Gastrocnemius medialis (tissue), 4 donors: ENCODE measurements around the gene SULT2B1. TPM values are rescaled to one million over a fixed set of nuclear protein-coding genes. Genes with fewer than 3 reads are reported as not detected.

Experiments used
- ATAC-seq, 2 donors: fragments of 150-250 bp; one replicate each; pipeline ENCODE4 v1.9.1; 2016
- DNase-seq, 2 donors: peaks; one replicate each; pipeline ENCODE4 v3.0.0-alpha.2; 2019
- H3K27ac ChIP-seq, 4 donors: fragments of 200-600 bp; sonication (generic); 1 replicate in 1 of 4; 2 replicates in 3 of 4; pipeline ENCODE4 v1.5.1; 2016 to 2018; ENCODE audit warnings: mild to moderate bottlenecking in 2 of 4, moderate library complexity in 1 of 4
- H3K27me3 ChIP-seq, 3 donors: fragments of 200-600 bp; sonication (generic) in 2 of 3; 1 replicate in 1 of 3; 2 replicates in 2 of 3; pipeline versions ENCODE4 v1.5.1 to v1.6.0; 2016 to 2019; ENCODE audit warnings: mild to moderate bottlenecking in 1 of 3, moderate library complexity in 1 of 3
- H3K36me3 ChIP-seq, 2 donors: fragments of 200-600 bp; sonication (generic) in 1 of 2; one replicate each; pipeline ENCODE4 v1.5.1; 2017 to 2018
- H3K4me1 ChIP-seq, 2 donors: fragments of 200-600 bp; sonication (generic) in 1 of 2; one replicate each; pipeline ENCODE4 v1.5.1; 2016 to 2017; ENCODE audit warnings: mild to moderate bottlenecking in 2 of 2
- H3K4me3 ChIP-seq, 4 donors: fragments of 200-600 bp; sonication (generic) in 3 of 4; 1 replicate in 1 of 4; 2 replicates in 3 of 4; pipeline ENCODE4 v1.5.1; 2016 to 2019; ENCODE audit warnings: mild to moderate bottlenecking in 2 of 4
- H3K9me3 ChIP-seq, 3 donors: fragments of 200-600 bp; sonication (generic) in 2 of 3; 1 replicate in 1 of 3; 2 replicates in 2 of 3; pipeline ENCODE4 v1.5.1; 2016 to 2019
- CTCF ChIP-seq, 5 experiments: fragments of 450-650 bp in 3 of 5; fragments of 200-600 bp in 2 of 5; sonication (generic) in 2 of 5; IDR thresholded peaks in 4 of 5; conservative IDR thresholded peaks in 1 of 5; 1 replicate in 4 of 5; 2 replicates in 1 of 5; pipeline ENCODE4 v1.5.1; 2016 to 2019; ENCODE audit warnings: antibody characterized with exemption in 5 of 5, mild to moderate bottlenecking in 3 of 5, moderate library complexity in 3 of 5
- POLR2A ChIP-seq, 2 donors: fragments of 450-650 bp; IDR thresholded peaks; one replicate each; pipeline ENCODE4 v1.6.1; 2017; ENCODE audit warnings: antibody characterized with exemption in 2 of 2, mild to moderate bottlenecking in 2 of 2, moderate library complexity in 2 of 2
- in situ Hi-C, 4 donors: fragments of 200-750 bp; cut with MboI; loops; one replicate each; pipeline versions ENCODE4 v1.15.0 to v1.8.0; 2017; ENCODE audit warnings: low sequenced_read_pairs in 4 of 4
- intact Hi-C: fragments of 100-400 bp; cut with DNase I; formaldehyde crosslinking; loops from one replicate; pipeline ENCODE4 v1.15.1; 2023; ENCODE audit warnings: low total_unique reads
- total RNA-seq, 4 donors: library from RNA; depleted of rRNA; stranded (reverse); fragments of >200 nt; gene quantifications; one replicate each; pipeline versions ENCODE4 v1.1.0 to v1.2.3, GENCODE V29; 2016

The SULT2B1 gene
- total RNA-seq, 4 donors from 2014 or later: not detected

- intact Hi-C loops: no loop called here
- no peak for DNase-seq
- ATAC-seq: no peak
- in situ Hi-C loops: no loop called here
- Histone ChIP-seq H3K27me3 (peaks cover 21 to 31% (median 30%) of the 10 kb centered on the region in 3 donors), H3K4me3 (peak within 1 kb of the TSS in 3 of 4 donors; percentile 5 to 33 (median 27)), H3K27ac (no peak within 1 kb of the TSS), H3K36me3 (no peaks in the 10 kb centered on the region), H3K9me3 (no peaks in the 10 kb centered on the region), H3K4me1 (peaks cover 4 to 9% of the 10 kb centered on the region in 2 donors)
- TF ChIP-seq POLR2A (IDR thresholded peaks at IDR 0.05): no peak
- no peak for TF ChIP-seq CTCF (IDR thresholded peaks at IDR 0.05 in 4 of 5, conservative IDR thresholded peaks at IDR 0.05 in 1 of 5)
Observed at GRCh38 chr19:48511800-48512503, 40.0 kb upstream of the SULT2B1 start, which contains the start of gene LMTK3. Gene LMTK3 (minus strand): TSS chr19:48511835. CDS start chr19:48511576, 259 bp downstream.

GRCh38 chr19:48512504-48513288 lies 39.3 kb upstream of the SULT2B1 start:
- Histone ChIP-seq H3K4me1 (peaks cover 4 to 9% of the 10 kb centered on the region in 2 donors), H3K4me3 (peak overlapping the region in 2 of 4 donors; percentile 64 to 66), H3K27me3 (peaks cover 21 to 31% (median 30%) of the 10 kb centered on the region in 3 donors), H3K27ac (no peak overlapping the region), H3K36me3 (no peaks in the 10 kb centered on the region), H3K9me3 (no peaks in the 10 kb centered on the region)
- DNase-seq: no peak
- ATAC-seq: no peak
- intact Hi-C loops: no loop called here
- TF ChIP-seq CTCF (IDR thresholded peaks at IDR 0.05 in 4 of 5, conservative IDR thresholded peaks at IDR 0.05 in 1 of 5): no peak
- no peak for TF ChIP-seq POLR2A (IDR thresholded peaks at IDR 0.05)
- in situ Hi-C loops: no loop called here

GRCh38 chr19:48513289-48514122 lies 38.5 kb upstream of the SULT2B1 start:
- in situ Hi-C loops (no loop called here), intact Hi-C loops (no loop called here)
- H3K36me3 ChIP-seq: no peaks in the 10 kb centered on the region
- peak overlapping the region; percentile 64 to 77 (median 67) for H3K4me3 ChIP-seq
- H3K27ac ChIP-seq: no peak overlapping the region
- H3K9me3 ChIP-seq: no peaks in the 10 kb centered on the region
- ATAC-seq (peak; percentile 87 to 88), DNase-seq (peak; percentile 22 to 53)
- H3K4me1 ChIP-seq: peaks cover 4 to 9% of the 10 kb centered on the region in 2 donors
- TF ChIP-seq CTCF (IDR thresholded peaks at IDR 0.05 in 4 of 5, conservative IDR thresholded peaks at IDR 0.05 in 1 of 5) (no peak), POLR2A (IDR thresholded peaks at IDR 0.05) (no peak)
- H3K27me3 ChIP-seq: peaks cover 21 to 31% (median 30%) of the 10 kb centered on the region in 3 donors

- H3K27me3 ChIP-seq: peaks cover 21 to 31% (median 30%) of the 10 kb centered on the region in 3 donors
- intact Hi-C loops (no loop called here), in situ Hi-C loops (no loop called here)
- no peaks in the 10 kb centered on the region for H3K36me3 ChIP-seq
- peaks cover 4 to 9% of the 10 kb centered on the region in 2 donors for H3K4me1 ChIP-seq
- peak overlapping the region; percentile 64 to 77 (median 67) for H3K4me3 ChIP-seq
- ATAC-seq (no peak), DNase-seq (no peak)
- H3K27ac ChIP-seq: no peak overlapping the region
- H3K9me3 ChIP-seq: no peaks in the 10 kb centered on the region
- TF ChIP-seq POLR2A (IDR thresholded peaks at IDR 0.05) (no peak), CTCF (IDR thresholded peaks at IDR 0.05 in 4 of 5, conservative IDR thresholded peaks at IDR 0.05 in 1 of 5) (no peak)
Observed at GRCh38 chr19:48514123-48514458, 37.9 kb upstream of the SULT2B1 start.
